GM03348 (cell line): Measurements from ENCODE around the gene NMNAT1.
A peak's percentile ranks its signal among the peaks of the same experiment; 100 is the strongest.
"Not testable (repeated sequence)": the region's sequence is repeated elsewhere in the genome, so short reads cannot be mapped to it uniquely, and the experiment has no call there.

Source experiments
- DNase-seq: peaks from one replicate; pipeline ENCODE4 v3.0.0; 2012; ENCODE audit warnings: low spot score

The NMNAT1 gene

DNA sequence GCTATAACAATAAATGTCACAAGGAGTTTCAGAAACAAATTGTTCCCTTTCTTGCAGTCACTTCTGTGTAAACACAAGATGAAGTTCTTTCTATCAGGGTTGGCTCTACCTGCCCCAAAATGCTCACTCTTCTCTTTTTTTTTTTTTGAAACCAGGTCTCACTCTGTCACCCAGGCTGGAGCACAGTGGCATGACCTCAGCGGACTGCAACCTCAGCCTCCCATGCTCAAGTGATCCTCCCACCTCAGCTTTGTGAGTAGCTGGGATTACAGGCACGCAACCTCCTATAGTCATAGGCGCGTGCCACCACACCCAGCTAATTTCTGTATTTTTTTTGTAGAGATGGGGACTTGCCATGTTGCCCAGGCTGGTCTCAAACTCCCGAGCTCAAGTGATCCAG is 22.7 kb upstream of the NMNAT1 start:
- DNase-seq: no peak

- no peak for DNase-seq
These were observed 20.9 kb upstream of the NMNAT1 start for GRCh38 chr1:9922342-9922741.

GRCh38 chr1:9927259-9927658 is 16.0 kb upstream of the NMNAT1 start:
- DNase-seq: no peak

GRCh38 chr1:9929431-9930385 is 13.6 kb upstream of the NMNAT1 start:
- no peak for DNase-seq

DNA sequence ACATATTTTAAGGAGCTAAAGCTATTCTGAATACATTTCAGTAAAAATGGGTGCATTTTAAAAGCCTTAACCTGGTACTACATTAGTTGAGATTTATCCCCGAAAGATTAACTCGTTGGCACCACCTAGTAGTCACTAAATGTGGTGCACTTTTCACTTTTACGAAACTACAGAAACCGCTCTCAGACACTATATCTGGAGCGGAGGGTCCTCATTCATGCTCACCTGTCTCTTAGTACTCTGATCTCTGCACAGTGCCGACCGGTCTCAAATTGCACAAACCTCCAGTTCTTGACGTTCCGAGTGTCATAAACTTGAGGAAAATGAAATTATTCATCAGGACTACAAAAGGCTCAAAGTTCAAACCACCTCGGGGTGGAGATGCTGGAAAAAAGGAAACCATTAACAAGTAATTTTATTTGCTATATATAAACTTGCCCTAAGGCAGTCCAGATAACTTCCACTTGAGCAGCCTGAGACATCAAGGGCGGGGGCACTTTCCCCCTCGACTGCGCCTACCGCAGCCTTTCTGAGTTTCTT is 806 bp upstream of the NMNAT1 start:
- peak; percentile 75 for DNase-seq

GRCh38 chr1:9946315-9946714 is 3.0 kb downstream of the NMNAT1 start:
- no peak for DNase-seq

DNA sequence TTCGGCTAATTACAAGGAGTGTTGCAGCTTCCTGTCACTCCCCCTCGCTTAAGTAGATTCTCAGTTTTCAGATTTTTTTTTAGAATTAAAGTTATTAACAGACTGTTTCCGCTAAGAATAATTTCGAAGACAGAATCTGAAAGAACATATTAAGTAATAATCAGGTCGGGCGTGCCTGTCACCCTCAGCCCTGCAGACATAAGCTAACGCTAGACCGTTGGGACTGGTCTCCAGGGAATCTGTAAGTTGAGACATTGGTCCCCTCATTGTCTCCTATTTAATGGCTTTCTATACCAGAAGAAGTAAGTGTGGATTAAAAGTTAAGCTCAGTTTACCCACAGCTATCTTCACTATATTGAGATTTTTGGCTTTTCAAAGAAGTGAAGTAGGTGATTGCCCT is 14.5 kb downstream of the NMNAT1 start:
- no peak for DNase-seq

- no peak for DNase-seq
These were observed 16.7 kb downstream of the NMNAT1 start for GRCh38 chr1:9960011-9960410.

DNA sequence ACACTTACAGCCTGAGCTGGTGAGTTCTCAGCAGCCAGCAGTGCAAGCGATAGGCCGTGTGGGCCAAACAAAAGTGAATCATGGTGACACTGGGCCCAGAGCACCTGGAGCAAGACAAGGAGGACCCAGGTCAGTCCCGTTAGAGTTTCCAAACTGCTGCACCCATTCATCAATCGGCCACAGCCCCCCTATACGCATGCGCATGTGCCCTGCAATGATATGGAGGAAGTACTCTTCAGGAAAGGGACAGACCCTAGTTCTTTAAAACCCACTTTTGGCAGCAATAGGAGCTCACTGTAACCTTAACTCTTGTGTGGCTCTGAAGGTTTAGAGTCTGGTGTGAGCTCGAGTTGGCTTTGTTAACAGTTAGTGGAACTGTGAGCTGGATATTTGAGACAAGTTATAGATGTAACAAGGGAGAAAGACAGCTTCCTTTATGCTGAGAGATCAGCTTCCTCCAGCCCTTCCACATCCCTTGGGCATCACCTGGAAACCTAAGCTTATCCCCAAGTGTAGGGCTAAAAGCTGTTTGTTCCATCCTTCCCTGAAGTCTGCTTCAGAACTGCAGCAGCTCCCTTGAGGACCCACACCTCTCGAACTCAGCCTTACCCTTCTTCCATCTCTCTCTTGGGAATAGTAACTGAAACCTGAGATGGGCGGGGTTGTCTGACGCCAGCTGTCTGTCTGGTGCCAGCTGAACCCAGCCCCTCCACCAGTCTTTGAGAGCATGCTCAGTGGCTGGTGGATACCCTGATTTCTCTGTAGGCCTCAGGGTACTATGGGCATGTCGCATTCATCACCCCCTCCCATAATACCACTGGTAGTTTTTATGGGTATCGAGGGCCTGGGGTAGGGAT is 17.7 kb downstream of the NMNAT1 start:
- DNase-seq: no peak

- DNase-seq: no peak
These were observed 41.0 kb downstream of the NMNAT1 start for GRCh38 chr1:9984253-9984652.

GRCh38 chr1:9985001-9985400 is 41.7 kb downstream of the NMNAT1 start:
- DNase-seq: no peak

GRCh38 chr1:9989773-9990172 is 46.5 kb downstream of the NMNAT1 start:
- no peak for DNase-seq

GRCh38 chr1:9990944-9991343 is 47.7 kb downstream of the NMNAT1 start:
- DNase-seq: no peak

GRCh38 chr1:9992910-9993309 is 49.6 kb downstream of the NMNAT1 start:
- DNase-seq: no peak

DNA sequence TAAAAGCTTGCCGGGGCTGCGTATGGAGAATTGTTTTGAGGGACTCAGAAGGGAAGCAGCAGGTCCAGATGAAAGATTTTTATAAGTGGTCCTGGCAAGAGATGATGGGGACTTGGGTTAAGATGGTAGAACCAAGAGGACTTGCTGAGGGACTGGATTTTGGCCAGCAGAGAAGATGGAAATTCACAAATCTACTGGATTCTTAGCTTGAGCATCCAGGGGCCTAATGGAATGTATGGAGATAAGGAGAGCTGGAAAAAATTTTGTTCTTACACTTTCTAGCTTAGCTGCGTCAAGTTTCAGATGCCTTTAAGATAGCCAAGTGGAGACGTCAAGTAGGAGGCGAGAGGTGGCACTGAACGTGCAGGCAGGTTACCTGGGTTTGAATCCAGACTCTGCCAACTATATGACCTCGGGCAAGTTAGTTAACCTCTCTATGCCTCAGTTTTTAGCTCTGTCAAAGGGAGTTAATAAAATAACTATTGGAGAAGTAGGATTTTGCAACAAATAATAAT is 50.3 kb downstream of the NMNAT1 start:
- DNase-seq: no peak

GRCh38 chr1:9996624-9997582 is 53.6 kb downstream of the NMNAT1 start, which contains the start of gene RBP7:
Gene RBP7 (plus strand): TSS chr1:9997228. CDS start chr1:9997259, 31 bp downstream.
- peak; percentile 36 for DNase-seq

DNA sequence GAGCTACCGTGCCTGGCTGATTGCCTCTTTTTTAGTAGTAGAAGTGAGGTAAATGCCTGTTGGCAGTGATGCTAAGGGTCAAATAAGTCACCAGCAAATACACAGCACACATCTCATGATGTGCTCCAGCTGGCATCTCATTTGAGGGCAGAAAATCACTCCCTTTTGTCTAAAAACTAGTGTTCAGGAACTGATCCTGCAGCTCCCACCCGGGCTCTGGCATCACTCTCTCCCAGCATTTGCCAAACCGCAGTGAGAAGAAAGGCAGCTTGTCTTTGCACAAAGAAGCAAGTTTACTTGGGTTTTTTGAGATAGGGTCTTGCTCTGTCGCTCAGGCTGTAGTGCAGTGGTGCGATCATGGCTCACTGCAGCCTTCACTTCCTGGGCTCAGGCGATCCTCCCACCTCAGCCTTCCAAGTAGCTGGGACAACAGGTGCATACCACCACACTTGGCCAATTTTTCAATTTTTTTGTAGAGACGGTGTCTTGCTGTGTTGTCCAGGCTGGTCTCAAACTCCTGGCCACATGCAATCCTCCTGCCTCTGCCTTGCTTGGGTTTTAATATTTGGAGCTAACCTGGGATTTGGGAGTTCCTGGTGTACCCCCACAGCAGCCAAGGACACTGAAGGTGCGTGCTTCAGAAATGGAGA is 57.9 kb downstream of the NMNAT1 start:
- no peak for DNase-seq

DNA sequence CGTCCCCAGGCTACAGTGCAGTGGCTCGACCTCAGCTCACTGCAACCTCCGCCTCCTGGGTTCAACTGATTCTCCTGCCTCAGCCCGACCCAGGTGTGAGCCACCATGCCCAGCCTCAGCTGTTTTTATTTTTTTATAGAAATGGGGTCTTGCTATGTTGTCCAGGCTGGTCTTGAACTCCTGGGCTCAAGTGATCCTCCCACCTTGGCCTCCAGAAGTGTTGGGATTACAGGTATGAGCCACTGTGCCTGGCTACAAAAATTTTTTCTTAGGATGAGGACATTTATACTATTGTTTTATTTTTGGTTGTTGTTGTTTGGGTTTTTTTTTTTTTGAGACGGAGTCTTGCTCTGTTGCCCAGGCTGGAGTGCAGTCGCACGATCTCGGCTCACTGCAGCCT is 62.0 kb downstream of the NMNAT1 start:
- not testable (repeated sequence) for DNase-seq

DNA sequence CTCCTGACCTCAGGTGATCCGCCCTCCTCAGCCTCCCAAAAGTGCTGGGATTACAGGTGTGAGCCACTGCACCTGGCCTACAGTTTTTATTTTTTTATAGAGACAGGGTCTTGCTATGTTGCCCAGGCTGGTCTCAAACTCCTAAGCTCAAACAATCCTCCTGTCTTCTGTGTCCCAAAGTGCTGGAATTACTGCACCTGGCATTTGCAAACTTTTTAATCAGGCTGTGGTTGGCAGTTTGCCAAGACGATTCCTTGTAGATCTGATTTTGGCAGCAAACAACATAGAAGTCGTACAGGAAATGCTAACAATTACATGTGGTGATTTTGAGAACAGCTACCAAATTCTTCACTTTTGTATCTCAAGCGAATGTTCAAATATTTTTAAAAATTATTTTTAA is 63.9 kb downstream of the NMNAT1 start:
- DNase-seq: no peak

DNA sequence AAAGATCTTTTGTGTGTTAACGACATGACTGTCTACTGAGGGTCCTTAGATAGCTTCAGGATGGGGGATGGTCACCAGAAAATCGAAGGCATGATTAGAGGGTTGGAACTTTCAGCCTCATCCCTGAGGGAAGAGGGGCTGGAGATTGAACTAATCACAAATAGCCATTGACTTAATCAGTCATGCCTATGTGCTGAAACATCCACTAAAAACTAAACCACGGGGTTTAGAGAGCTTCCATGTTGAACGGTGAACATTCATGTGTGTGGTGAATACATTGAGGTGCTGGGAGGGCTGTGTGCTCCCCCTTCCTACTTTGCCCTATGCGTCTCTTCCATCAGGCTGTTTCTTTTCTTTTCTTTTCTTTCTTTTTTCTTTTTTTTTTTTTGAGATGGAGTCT is 70.7 kb downstream of the NMNAT1 start:
- no peak for DNase-seq

DNA sequence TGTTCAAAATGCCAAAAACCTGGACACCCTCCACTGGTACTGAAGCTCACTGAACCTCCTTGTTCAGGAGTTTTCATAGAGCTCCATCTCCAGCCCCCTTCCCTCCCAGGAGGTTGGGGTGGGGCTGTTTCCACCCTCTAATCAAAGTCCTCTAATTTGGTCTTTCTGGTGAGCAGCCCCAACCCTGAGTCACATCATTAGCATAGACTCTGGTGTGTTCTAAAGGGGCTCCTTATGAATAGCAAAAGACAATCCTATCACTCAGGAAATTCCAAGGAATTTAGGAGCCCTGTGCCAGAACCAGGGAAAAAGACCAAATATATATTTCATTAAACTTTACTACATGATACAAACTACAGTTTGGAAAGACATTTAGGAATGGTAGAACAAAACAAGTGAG is 76.3 kb downstream of the NMNAT1 start:
- no peak for DNase-seq
